Endothelial cell of umbilical vein (primary cell): ENCODE measurements around the gene ETS1.

ENCODE experiments used
- EZH2 ChIP-seq: IDR thresholded peaks from 2 replicates; pipeline ENCODE4 v1.6.1; 2012; ENCODE audit warnings: borderline replicate concordance, low read depth, mild to moderate bottlenecking, moderate library complexity, low read length, inconsistent platforms; ENCODE audit not compliant: severe bottlenecking
- POLR2AphosphoS5 ChIP-seq: IDR thresholded peaks from 2 replicates; pipeline ENCODE4 v1.6.1; 2012; ENCODE audit warnings: low read depth, mild to moderate bottlenecking, control low read depth, low read length, moderate library complexity; ENCODE audit not compliant: insufficient read depth
- TF ChIP-seq, protein P1 (sequence below), 2 donors: IDR thresholded peaks; 1 replicate in 1 of 2; 2 replicates in 1 of 2; pipeline ENCODE4 v1.5.1; 2011; ENCODE audit warnings: low read length in 2 of 2, mild to moderate bottlenecking in 2 of 2, moderate library complexity in 2 of 2, control low read depth in 1 of 2, inconsistent platforms in 1 of 2, low read depth in 1 of 2; ENCODE audit not compliant: insufficient read depth in 1 of 2; ENCODE audit errors: extremely low read depth in 1 of 2

DNA sequence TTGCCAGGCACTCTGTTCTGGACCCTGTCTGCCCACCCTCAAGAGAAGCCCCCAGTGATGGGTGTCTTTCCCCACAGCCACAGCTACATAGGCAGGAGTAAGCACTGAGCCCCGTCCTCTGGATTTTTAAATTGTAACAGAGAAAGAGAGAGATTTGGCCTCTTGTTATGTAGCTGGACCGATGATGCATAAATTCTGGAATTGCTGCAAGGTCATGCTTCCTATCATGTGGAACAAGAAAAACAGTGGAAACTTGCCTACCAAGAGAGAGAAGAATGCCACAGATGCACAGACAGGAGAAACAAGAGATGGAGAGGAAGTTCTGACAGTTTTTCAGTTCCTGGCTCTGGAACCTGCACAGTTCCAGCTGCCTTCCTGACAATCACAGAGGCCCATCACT, 150.2 kb downstream of the ETS1 start:
- TF ChIP-seq EZH2 = no peak
- TF ChIP-seq, protein P1, sequence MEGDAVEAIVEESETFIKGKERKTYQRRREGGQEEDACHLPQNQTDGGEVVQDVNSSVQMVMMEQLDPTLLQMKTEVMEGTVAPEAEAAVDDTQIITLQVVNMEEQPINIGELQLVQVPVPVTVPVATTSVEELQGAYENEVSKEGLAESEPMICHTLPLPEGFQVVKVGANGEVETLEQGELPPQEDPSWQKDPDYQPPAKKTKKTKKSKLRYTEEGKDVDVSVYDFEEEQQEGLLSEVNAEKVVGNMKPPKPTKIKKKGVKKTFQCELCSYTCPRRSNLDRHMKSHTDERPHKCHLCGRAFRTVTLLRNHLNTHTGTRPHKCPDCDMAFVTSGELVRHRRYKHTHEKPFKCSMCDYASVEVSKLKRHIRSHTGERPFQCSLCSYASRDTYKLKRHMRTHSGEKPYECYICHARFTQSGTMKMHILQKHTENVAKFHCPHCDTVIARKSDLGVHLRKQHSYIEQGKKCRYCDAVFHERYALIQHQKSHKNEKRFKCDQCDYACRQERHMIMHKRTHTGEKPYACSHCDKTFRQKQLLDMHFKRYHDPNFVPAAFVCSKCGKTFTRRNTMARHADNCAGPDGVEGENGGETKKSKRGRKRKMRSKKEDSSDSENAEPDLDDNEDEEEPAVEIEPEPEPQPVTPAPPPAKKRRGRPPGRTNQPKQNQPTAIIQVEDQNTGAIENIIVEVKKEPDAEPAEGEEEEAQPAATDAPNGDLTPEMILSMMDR (IDR thresholded peaks at IDR 0.05; ENCODE audit: extremely low read depth in 1 of 2, insufficient read depth in 1 of 2, low read depth in 1 of 2, low read length in 2 of 2) = no peak
- TF ChIP-seq POLR2AphosphoS5 = no peak
